HCT116 (cell line): Measurements from ENCODE around the gene BYSL. TPM values are rescaled to one million over a fixed set of nuclear protein-coding genes. Genes with fewer than 3 reads are reported as not detected.

Source experiments
- ATAC-seq: fragments of 200-7000 bp; cut with Tn5 transposase; 2 replicates; pipeline ENCODE4 v1.9.1; 2020; ENCODE audit warnings: mild to moderate bottlenecking, moderate library complexity
- BruUV-seq: library from RNA; stranded (reverse); fragments of 400-500 nt; replicated peaks from 2 replicates; lab custom pipeline; 2021; lab: Mats Ljungman, UMichigan
- CTCF ChIA-PET: fragments of 300-600 bp; sonication (Branson Sonifier 250); formaldehyde crosslinking; loops from one replicate; lab custom pipeline; 2021; ENCODE audit warnings: antibody characterized with exemption; lab: Charles Lee
- POLR2A ChIA-PET: fragments of 300-600, 350-600 bp; sonication (Branson Sonifier 250); formaldehyde crosslinking; loops from one replicate; lab custom pipeline; 2021; ENCODE audit warnings: antibody characterized with exemption; lab: Charles Lee
- RAD21 ChIA-PET, 2 experiments: fragments of 300-600 bp; sonication (Branson Sonifier 250); formaldehyde crosslinking; loops; one replicate each; lab custom pipeline; 2023; ENCODE audit warnings: low total read pairs in 2 of 2; ENCODE audit not compliant: uncharacterized antibody in 2 of 2, unreplicated experiment in 2 of 2, low non-redundant PET in 1 of 2; lab: Charles Lee
- DNase-seq: peaks from one replicate; pipeline ENCODE4 v3.0.0-alpha.2; 2010; ENCODE audit warnings: low read depth, low spot score
- H2AFZ ChIP-seq: fragments of 200-600 bp; shearing (Covaris generic), sonication (generic); 2 replicates; pipeline ENCODE4 v1.6.1; 2017; ENCODE audit warnings: low read depth, mixed run types, mixed read lengths, antibody characterized with exemption, low read length; ENCODE audit not compliant: poor library complexity, severe bottlenecking
- H3K27ac ChIP-seq: 2 replicates; pipeline ENCODE4 v1.5.1; 2012; ENCODE audit warnings: low read depth, low read length
- H3K27me3 ChIP-seq: fragments of 200-600 bp; sonication (generic); 2 replicates; pipeline ENCODE4 v1.6.1; 2016; ENCODE audit warnings: mixed run types, low read length, mixed read lengths; ENCODE audit not compliant: insufficient read depth
- H3K36me3 ChIP-seq, 2 experiments: fragments of 200-500 bp in 1 of 2; fragments of 200-600 bp in 1 of 2; sonication (Bioruptor generic) in 1 of 2; sonication (generic) in 1 of 2; 2 replicates each; pipeline versions ENCODE4 v1.5.1 to v1.6.1; 2014 to 2016; ENCODE audit warnings: low read length in 2 of 2, inconsistent platforms in 1 of 2, mixed read lengths in 1 of 2, mixed run types in 1 of 2; ENCODE audit not compliant: insufficient read depth in 2 of 2, control insufficient read depth in 1 of 2
- H3K4me1 ChIP-seq, 2 experiments: fragments of 200-600 bp in 1 of 2; sonication (generic) in 1 of 2; 2 replicates each; pipeline versions ENCODE4 v1.5.1 to v1.6.1; 2012 to 2017; ENCODE audit warnings: low read length in 2 of 2, inconsistent platforms in 1 of 2, mild to moderate bottlenecking in 1 of 2, mixed read lengths in 1 of 2, mixed run types in 1 of 2, moderate library complexity in 1 of 2; ENCODE audit not compliant: insufficient read depth in 2 of 2, control insufficient read depth in 1 of 2
- H3K4me2 ChIP-seq: fragments of 200-600 bp; sonication (generic); 2 replicates; pipeline ENCODE4 v1.6.1; 2017; ENCODE audit warnings: mixed run types, low read length, mixed read lengths
- H3K4me3 ChIP-seq, 2 experiments: fragments of 200-600 bp in 1 of 2; sonication (generic) in 1 of 2; replicated peaks in 1 of 2; 2 replicates each; pipeline ENCODE4 v1.5.1; 2011 to 2016; ENCODE audit warnings: low read length in 2 of 2, control low read depth in 1 of 2, low read depth in 1 of 2, mild to moderate bottlenecking in 1 of 2, mixed read lengths in 1 of 2, mixed run types in 1 of 2
- H3K79me2 ChIP-seq: fragments of 200-600 bp; sonication (generic); 2 replicates; pipeline ENCODE4 v1.6.1; 2017; ENCODE audit warnings: mild to moderate bottlenecking, mixed run types, low read length, moderate library complexity, mixed read lengths; ENCODE audit not compliant: insufficient read depth
- H3K9ac ChIP-seq: fragments of 200-600 bp; sonication (generic); 2 replicates; pipeline ENCODE4 v1.6.1; 2016; ENCODE audit warnings: low read length, mixed read lengths
- H3K9me2 ChIP-seq: fragments of 200-600 bp; sonication (generic), shearing (Covaris generic); 2 replicates; pipeline ENCODE4 v1.6.1; 2017; ENCODE audit warnings: mixed run types, mild to moderate bottlenecking, moderate library complexity; ENCODE audit not compliant: insufficient read depth
- H3K9me3 ChIP-seq, 2 experiments: fragments of 200-500 bp in 1 of 2; fragments of 200-600 bp in 1 of 2; sonication (Bioruptor generic) in 1 of 2; sonication (generic) in 1 of 2; 2 replicates each; pipeline ENCODE4 v1.6.1; 2014 to 2017; ENCODE audit warnings: low read length in 2 of 2, mixed read lengths in 2 of 2, inconsistent platforms in 1 of 2, low read depth in 1 of 2, mild to moderate bottlenecking in 1 of 2, mixed run types in 1 of 2, moderate library complexity in 1 of 2; ENCODE audit not compliant: control insufficient read depth in 1 of 2, insufficient read depth in 1 of 2
- H4K20me1 ChIP-seq: fragments of 200-600 bp; sonication (generic), shearing (Covaris generic); 2 replicates; pipeline ENCODE4 v1.6.1; 2017; ENCODE audit warnings: mixed run types, mild to moderate bottlenecking, moderate library complexity; ENCODE audit not compliant: insufficient read depth
- CBX3 ChIP-seq: IDR thresholded peaks from 2 replicates; pipeline ENCODE4 v1.6.1; 2012; ENCODE audit warnings: low read depth
- CEBPB ChIP-seq: IDR thresholded peaks from 2 replicates; pipeline ENCODE4 v1.6.1; 2012; ENCODE audit warnings: low read depth
- EGR1 ChIP-seq: IDR thresholded peaks from 2 replicates; pipeline ENCODE4 v1.6.1; 2012; ENCODE audit warnings: low read depth
- ELF1 ChIP-seq: IDR thresholded peaks from 2 replicates; pipeline ENCODE4 v1.6.1; 2012; ENCODE audit warnings: low read depth, borderline replicate concordance
- EZH2phosphoT487 ChIP-seq: fragments of 200-600 bp; IDR thresholded peaks from 2 replicates; pipeline ENCODE4 v1.6.1; 2018; ENCODE audit warnings: antibody characterized with exemption, borderline replicate concordance
- FOSL1 ChIP-seq: IDR thresholded peaks from 2 replicates; pipeline ENCODE4 v1.6.1; 2012; ENCODE audit warnings: low read depth
- JUND ChIP-seq: IDR thresholded peaks from 2 replicates; pipeline ENCODE4 v1.6.1; 2012
- POLR2A ChIP-seq: IDR thresholded peaks from 2 replicates; pipeline ENCODE4 v1.7.0; 2011; ENCODE audit warnings: borderline replicate concordance; ENCODE audit not compliant: insufficient read depth, insufficient read length; ENCODE audit errors: extremely low read depth
- RAD21 ChIP-seq: IDR thresholded peaks from 2 replicates; pipeline ENCODE4 v1.6.1; 2012; ENCODE audit warnings: low read depth, mild to moderate bottlenecking
- SIN3A ChIP-seq: IDR thresholded peaks from 2 replicates; pipeline ENCODE4 v1.6.1; 2012; ENCODE audit warnings: low read depth
- SP1 ChIP-seq: IDR thresholded peaks from 2 replicates; pipeline ENCODE4 v1.6.1; 2012; ENCODE audit warnings: low read depth
- TCF7L2 ChIP-seq: IDR thresholded peaks from 2 replicates; pipeline ENCODE4 v1.7.0; 2011; ENCODE audit warnings: borderline replicate concordance, inconsistent platforms; ENCODE audit not compliant: insufficient read depth, insufficient read length; ENCODE audit errors: extremely low read depth
- ZFX ChIP-seq: fragments of 450-650 bp; IDR thresholded peaks from 2 replicates; pipeline ENCODE4 v1.6.1; 2017
- intact Hi-C: fragments of 100-400 bp; cut with micrococcal nuclease; formaldehyde crosslinking; loops from 2 replicates; pipeline ENCODE4 v1.10.0; 2022
- total RNA-seq: library from RNA; stranded (reverse); gene quantifications from one replicate; pipeline ENCODE4 v1.2.1, GENCODE V29; 2021; ENCODE audit not compliant: unreplicated experiment

Gene BYSL
- total RNA-seq, 1 experiment from 2014 or later: 55.7 TPM

DNA sequence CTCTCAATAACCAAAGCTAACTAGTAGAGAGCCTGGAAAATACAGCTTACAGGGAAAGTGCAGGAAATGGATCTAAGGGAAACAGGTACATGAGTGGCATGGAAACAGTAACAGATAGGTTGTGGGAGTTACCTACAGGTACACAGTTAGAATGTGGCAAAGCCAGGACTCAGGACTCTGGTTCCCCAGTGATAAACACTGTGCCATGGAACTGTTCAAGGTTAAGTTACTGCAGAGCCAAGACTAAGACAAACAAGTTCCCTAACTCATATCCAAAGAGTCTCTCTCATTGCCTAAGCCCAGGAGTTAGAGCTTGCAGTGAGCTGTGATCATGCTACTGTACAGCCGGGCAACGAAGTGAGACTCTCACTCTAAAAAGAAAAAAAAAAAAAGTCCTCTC, 7.0 kb upstream of the BYSL start:
- Histone ChIP-seq H3K27ac (no peak overlapping the region), H3K79me2 (peaks cover 39% of the 10 kb centered on the region)

DNA sequence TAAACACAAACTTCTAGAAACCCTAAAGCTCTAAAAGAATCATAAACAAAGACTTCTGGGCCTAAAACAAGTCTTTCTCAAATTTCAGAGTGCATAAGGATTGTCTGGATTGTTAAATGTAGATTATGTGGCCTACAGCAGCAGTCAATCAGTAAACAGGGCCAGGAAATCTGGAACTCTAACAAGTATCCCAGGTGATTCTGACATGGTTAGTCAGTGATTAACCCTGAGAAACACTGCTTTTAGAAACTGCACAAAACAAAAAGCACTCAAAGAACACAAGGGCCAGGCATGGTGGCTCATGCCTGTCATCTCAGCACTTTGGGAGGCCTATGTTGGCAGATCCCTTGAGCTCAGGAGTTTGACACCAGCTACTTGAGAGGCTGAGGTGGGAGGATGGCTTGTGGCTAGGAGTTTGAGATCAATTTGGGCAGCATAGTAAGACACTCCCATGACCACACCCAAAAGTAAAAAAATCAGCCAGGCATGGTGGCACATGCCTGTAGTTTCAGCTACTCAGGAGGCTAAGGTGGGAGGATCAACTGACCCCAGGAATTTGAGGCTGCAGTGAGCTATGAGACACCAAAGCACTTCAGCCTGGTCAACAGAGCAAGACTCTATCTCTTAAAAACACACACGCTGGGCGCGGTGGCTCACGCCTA, 6.3 kb upstream of the BYSL start:
- ChIA-PET POLR2A (no interaction called here), RAD21 (no interaction called here), CTCF (no interaction called here)
- Histone ChIP-seq H3K27me3 (no peaks in the 10 kb centered on the region), H4K20me1 (no peaks in the 10 kb centered on the region), H3K4me3 (no peak overlapping the region), H3K4me1 (peaks cover 16 to 37% of the 10 kb centered on the region in 2 experiments), H3K79me2 (peaks cover 45% of the 10 kb centered on the region), H3K27ac (no peak overlapping the region), H3K9me2 (no peaks in the 10 kb centered on the region), H3K4me2 (no peak overlapping the region), H3K36me3 (peaks cover 9 to 16% of the 10 kb centered on the region in 2 experiments), H3K9me3 (no peaks in the 10 kb centered on the region), H3K9ac (no peak overlapping the region), H2AFZ (no peak overlapping the region)
- no peak for ATAC-seq
- intact Hi-C loops: no loop called here
- TF ChIP-seq RAD21 (no peak), POLR2A (no peak), ZFX (no peak), SP1 (no peak), EZH2phosphoT487 (no peak)
- DNase-seq: no peak
- no TSS peak for BruUV-seq

More for the DNA sequence above, 7.0 kb upstream of the BYSL start:
- H3K4me1 ChIP-seq: peaks cover 11 to 30% of the 10 kb centered on the region in 2 experiments
- no peak overlapping the region for H3K4me3 ChIP-seq
- intact Hi-C loops: no loop called here
- no peak overlapping the region for H2AFZ ChIP-seq
- H3K36me3 ChIP-seq: peaks cover 10 to 16% of the 10 kb centered on the region in 2 experiments
- POLR2A ChIA-PET: no interaction called here
- no peaks in the 10 kb centered on the region for H3K27me3 ChIP-seq
- ATAC-seq (no peak), DNase-seq (no peak)
- no TSS peak for BruUV-seq
- TF ChIP-seq EGR1 (no peak), SIN3A (no peak), CBX3 (no peak), EZH2phosphoT487 (no peak), ELF1 (no peak), SP1 (no peak), CEBPB (no peak), FOSL1 (no peak), TCF7L2 (no peak), JUND (no peak)
- RAD21 ChIA-PET: no interaction called here
- no peak overlapping the region for H3K9ac ChIP-seq
- CTCF ChIA-PET: no interaction called here
- no peak overlapping the region for H3K4me2 ChIP-seq
- no peaks in the 10 kb centered on the region for H3K9me2 ChIP-seq
- H4K20me1 ChIP-seq: no peaks in the 10 kb centered on the region
- H3K9me3 ChIP-seq: no peaks in the 10 kb centered on the region
